ENCODE data around the gene UNG.

GRCh38 chr12:109153821-109154441, 56.5 kb downstream of the UNG start:
- no peak for TF ChIP-seq CTCF (IDR thresholded peaks at IDR 0.05)
- no peak for TF ChIP-seq POLR2A (IDR thresholded peaks at IDR 0.05)
